RWPE2 (cell line): ENCODE measurements around the gene AKAP6.

ENCODE experiments used
- ATAC-seq: fragments of 200-7000 bp; cut with Tn5 transposase; 3 replicates; pipeline ENCODE4 v1.9.1; 2021; ENCODE audit warnings: low read depth
- DNase-seq: peaks from one replicate; pipeline ENCODE4 v3.0.0-alpha.2; 2020; ENCODE audit warnings: low spot score
- H3K27ac ChIP-seq: fragments of 450-650 bp; 2 replicates; pipeline ENCODE4 v1.5.1; 2017; ENCODE audit warnings: mild to moderate bottlenecking; ENCODE audit not compliant: poor library complexity, severe bottlenecking
- H3K27me3 ChIP-seq: fragments of 250-450 bp; sonication (Bioruptor Pico); 2 replicates; pipeline ENCODE4 v1.5.1; 2021; ENCODE audit warnings: mild to moderate bottlenecking, moderate library complexity; ENCODE audit not compliant: insufficient read depth, poor library complexity, severe bottlenecking
- H3K36me3 ChIP-seq: fragments of 250-450 bp; sonication (Bioruptor Pico); 2 replicates; pipeline ENCODE4 v1.5.1; 2020; ENCODE audit warnings: low read depth, mild to moderate bottlenecking, moderate library complexity
- H3K4me1 ChIP-seq: fragments of 250-450 bp; sonication (Bioruptor Pico); 2 replicates; pipeline ENCODE4 v1.5.1; 2021; ENCODE audit warnings: mild to moderate bottlenecking, moderate library complexity; ENCODE audit not compliant: insufficient read depth, poor library complexity, severe bottlenecking
- H3K4me3 ChIP-seq: fragments of 250-450 bp; sonication (Bioruptor Pico); 2 replicates; pipeline ENCODE4 v1.5.1; 2021; ENCODE audit warnings: mild to moderate bottlenecking, moderate library complexity; ENCODE audit not compliant: severe bottlenecking
- H3K9me3 ChIP-seq: fragments of 250-450 bp; sonication (Bioruptor Pico); 2 replicates; pipeline ENCODE4 v1.5.1; 2021; ENCODE audit warnings: mild to moderate bottlenecking, moderate library complexity; ENCODE audit not compliant: severe bottlenecking
- TF ChIP-seq, protein P1 (sequence below): fragments of 450-650 bp; IDR thresholded peaks from one replicate; pipeline ENCODE4 v1.5.1; 2017; ENCODE audit warnings: mild to moderate bottlenecking, moderate library complexity; ENCODE audit not compliant: poor library complexity, severe bottlenecking

AKAP6 gene, protein sequence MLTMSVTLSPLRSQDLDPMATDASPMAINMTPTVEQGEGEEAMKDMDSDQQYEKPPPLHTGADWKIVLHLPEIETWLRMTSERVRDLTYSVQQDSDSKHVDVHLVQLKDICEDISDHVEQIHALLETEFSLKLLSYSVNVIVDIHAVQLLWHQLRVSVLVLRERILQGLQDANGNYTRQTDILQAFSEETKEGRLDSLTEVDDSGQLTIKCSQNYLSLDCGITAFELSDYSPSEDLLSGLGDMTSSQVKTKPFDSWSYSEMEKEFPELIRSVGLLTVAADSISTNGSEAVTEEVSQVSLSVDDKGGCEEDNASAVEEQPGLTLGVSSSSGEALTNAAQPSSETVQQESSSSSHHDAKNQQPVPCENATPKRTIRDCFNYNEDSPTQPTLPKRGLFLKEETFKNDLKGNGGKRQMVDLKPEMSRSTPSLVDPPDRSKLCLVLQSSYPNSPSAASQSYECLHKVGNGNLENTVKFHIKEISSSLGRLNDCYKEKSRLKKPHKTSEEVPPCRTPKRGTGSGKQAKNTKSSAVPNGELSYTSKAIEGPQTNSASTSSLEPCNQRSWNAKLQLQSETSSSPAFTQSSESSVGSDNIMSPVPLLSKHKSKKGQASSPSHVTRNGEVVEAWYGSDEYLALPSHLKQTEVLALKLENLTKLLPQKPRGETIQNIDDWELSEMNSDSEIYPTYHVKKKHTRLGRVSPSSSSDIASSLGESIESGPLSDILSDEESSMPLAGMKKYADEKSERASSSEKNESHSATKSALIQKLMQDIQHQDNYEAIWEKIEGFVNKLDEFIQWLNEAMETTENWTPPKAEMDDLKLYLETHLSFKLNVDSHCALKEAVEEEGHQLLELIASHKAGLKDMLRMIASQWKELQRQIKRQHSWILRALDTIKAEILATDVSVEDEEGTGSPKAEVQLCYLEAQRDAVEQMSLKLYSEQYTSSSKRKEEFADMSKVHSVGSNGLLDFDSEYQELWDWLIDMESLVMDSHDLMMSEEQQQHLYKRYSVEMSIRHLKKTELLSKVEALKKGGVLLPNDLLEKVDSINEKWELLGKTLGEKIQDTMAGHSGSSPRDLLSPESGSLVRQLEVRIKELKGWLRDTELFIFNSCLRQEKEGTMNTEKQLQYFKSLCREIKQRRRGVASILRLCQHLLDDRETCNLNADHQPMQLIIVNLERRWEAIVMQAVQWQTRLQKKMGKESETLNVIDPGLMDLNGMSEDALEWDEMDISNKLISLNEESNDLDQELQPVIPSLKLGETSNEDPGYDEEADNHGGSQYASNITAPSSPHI (N-terminal part only)

DNA sequence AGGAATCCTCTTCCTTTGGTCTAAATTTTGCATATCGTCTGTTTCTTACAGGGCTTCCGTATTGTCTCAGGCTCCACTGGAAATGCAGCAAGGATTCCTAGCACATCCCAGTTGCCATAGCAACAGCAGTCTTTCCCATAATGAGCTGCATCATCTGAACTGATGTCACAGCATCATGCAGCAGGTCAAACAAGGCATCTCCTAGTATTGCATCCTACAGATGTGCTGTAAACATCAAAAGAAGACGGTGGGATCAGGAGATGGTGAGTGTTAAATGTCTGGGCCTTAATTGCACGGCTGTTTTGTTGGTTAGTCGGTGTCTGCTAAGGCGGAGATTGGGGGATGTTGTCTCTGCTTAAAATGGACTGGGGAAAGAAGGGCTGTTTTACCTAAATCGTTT lies at the start of gene AKAP6:
Gene AKAP6, plus strand, starts transcription at position 153 of the 400 bp plus-strand sequence. CDS start 104,196 bp downstream, outside the sequence.
- Histone ChIP-seq H3K27me3 (no peaks in the 10 kb centered on the region), H3K4me3 (no peak within 1 kb of the TSS)
- no peak for DNase-seq

DNA sequence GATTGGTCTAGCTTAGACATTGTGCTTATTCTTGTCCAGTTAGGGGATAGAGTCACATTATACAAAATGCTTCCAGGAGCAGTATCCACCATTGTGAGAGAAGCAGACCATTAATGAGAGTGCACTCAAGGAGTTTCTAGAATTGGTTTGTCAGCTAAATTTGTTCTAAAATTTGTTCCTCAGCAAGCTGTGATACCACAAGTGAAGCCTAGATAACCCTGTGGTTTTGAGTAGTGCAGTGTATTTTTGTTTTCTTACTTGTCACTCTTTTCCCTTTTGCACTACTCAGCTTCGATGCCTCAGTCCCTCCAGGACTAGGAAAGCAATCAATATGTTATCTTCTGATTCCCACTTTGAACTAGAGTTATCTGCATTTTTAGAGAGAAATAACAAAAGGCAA lies 42.5 kb upstream of the AKAP6 start:
- Histone ChIP-seq H3K9me3 (no peaks in the 10 kb centered on the region), H3K27me3 (no peaks in the 10 kb centered on the region), H3K4me3 (no peak overlapping the region), H3K36me3 (no peaks in the 10 kb centered on the region), H3K27ac (no peak overlapping the region), H3K4me1 (no peaks in the 10 kb centered on the region)
- TF ChIP-seq, protein P1, sequence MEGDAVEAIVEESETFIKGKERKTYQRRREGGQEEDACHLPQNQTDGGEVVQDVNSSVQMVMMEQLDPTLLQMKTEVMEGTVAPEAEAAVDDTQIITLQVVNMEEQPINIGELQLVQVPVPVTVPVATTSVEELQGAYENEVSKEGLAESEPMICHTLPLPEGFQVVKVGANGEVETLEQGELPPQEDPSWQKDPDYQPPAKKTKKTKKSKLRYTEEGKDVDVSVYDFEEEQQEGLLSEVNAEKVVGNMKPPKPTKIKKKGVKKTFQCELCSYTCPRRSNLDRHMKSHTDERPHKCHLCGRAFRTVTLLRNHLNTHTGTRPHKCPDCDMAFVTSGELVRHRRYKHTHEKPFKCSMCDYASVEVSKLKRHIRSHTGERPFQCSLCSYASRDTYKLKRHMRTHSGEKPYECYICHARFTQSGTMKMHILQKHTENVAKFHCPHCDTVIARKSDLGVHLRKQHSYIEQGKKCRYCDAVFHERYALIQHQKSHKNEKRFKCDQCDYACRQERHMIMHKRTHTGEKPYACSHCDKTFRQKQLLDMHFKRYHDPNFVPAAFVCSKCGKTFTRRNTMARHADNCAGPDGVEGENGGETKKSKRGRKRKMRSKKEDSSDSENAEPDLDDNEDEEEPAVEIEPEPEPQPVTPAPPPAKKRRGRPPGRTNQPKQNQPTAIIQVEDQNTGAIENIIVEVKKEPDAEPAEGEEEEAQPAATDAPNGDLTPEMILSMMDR = no peak
- ATAC-seq (no peak), DNase-seq (no peak)

More for the DNA sequence above, at the start of gene AKAP6:
- no peak for ATAC-seq
- no peaks in the 10 kb centered on the region for H3K9me3 ChIP-seq
- H3K36me3 ChIP-seq = no peaks in the 10 kb centered on the region
- H3K4me1 ChIP-seq = peaks cover 7% of the 10 kb centered on the region
- H3K27ac ChIP-seq = no peak within 1 kb of the TSS
- TF ChIP-seq, protein P1 = no peak

DNA sequence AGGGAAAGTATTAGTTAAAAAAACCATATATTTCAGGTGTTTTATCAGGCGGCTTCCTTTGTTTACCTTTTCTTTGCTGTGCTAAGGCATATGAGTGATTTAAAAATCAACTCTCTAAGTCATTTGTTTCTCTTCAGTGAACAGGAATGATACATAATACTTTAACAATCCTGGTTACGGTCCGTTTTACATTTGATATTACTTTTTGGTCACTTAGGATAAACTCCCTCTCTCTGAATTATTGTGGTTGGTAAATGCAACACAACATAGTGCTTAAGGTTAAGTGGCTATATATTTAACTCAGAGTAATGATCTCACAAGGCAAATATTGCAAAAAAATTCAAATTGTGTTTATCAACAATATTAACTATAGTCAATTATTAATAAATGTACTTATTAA lies 32.7 kb upstream of the AKAP6 start:
- Histone ChIP-seq H3K4me1 (no peaks in the 10 kb centered on the region), H3K4me3 (no peak overlapping the region), H3K9me3 (no peaks in the 10 kb centered on the region), H3K36me3 (no peaks in the 10 kb centered on the region), H3K27ac (no peak overlapping the region), H3K27me3 (no peaks in the 10 kb centered on the region)
- ATAC-seq (no peak), DNase-seq (no peak)
- TF ChIP-seq, protein P1 = no peak

DNA sequence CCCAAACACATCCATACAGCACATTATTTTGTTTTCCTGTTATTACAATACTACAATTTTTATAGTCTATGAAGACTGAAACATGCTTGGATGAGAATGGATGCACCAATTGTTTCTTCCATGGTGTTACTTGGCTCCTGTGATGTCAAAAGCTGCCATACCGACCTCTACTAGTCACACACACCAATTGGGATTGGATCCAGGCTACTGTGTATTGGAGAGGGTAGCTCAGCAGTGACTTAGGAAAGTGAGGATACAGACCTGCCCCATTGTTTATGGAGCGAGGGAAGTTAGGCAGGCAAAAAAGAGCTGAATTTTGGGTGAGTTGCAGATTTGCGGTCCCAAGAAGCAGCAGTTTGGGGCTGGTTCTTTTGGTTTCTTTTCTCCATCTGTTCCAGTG lies 30.8 kb upstream of the AKAP6 start:
- TF ChIP-seq, protein P1 = no peak
- no peaks in the 10 kb centered on the region for H3K9me3 ChIP-seq
- no peak overlapping the region for H3K4me3 ChIP-seq
- no peaks in the 10 kb centered on the region for H3K27me3 ChIP-seq
- no peak for DNase-seq
- ATAC-seq = no peak
- H3K27ac ChIP-seq = no peak overlapping the region
- H3K4me1 ChIP-seq = no peaks in the 10 kb centered on the region
- H3K36me3 ChIP-seq = no peaks in the 10 kb centered on the region
